HG03575 (cell line): ENCODE results near the gene SHLD2.
"Not testable (repeated sequence)": the region's sequence is repeated elsewhere in the genome, so short reads cannot be mapped to it uniquely, and the experiment has no call there.

ENCODE experiments used
- ATAC-seq: cut with Tn5 transposase; IDR thresholded peaks from one replicate; pipeline ENCODE4 v1.9.1; 2021; ENCODE audit not compliant: unreplicated experiment, insufficient number of reproducible peaks, low FRiP score; ENCODE audit errors: extremely low read depth

SHLD2 gene

DNA sequence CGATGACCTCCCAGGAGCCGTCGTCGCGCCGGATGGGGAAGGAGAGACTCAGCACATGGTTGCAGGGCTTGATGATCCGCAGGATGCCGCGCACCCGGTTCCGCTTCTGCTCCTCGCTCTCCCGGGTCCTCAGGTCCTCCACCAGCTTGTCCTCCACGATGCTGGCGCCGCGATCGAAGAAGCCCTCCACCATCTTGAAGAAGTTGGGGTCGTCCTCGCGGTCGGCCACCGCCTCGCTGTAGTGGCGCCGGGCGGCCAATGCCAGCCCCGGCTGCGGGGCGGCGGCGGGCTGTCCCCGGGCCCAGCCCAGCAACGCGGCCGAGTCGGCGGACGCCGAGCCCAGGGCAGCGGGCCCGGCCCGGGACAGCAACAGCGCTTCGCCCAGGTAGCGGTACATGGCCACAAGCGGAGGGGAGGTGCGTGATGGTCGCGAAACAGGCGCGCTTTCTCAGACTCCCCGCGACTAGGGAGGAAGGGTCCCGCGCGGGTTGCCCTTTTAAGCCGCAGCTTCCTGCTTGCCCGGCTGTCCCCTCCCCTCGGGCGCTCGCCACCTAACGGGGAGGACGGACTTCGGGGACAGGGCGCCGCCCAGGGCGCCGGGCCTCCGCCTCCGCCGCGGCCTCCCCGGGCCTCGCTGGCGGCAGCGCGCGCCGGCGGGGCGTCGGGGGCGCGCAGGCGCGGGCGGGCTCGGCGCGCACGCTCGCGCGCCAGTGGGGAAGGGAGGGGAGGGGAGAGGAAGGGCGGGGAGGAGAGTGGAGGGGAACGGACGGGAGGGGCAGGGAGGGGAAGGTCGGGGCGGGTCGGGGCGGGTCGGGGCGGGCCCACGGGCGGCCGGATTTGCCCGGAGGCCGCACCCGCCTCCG, at the start of gene SHLD2, which contains the start of gene GLUD1:
SHLD2 (plus strand) TSS at position 834 of the 863 bp plus-strand sequence. CDS start 56,149 bp downstream, outside the sequence.
GLUD1 (minus strand) TSS at position 471 of the 863 bp plus-strand sequence; CDS start at position 397, 74 bp downstream.
- ATAC-seq: no peak

- ATAC-seq: no peak
Measured at GRCh38 chr10:87045434-87045938, 49.5 kb upstream of the SHLD2 start.

DNA sequence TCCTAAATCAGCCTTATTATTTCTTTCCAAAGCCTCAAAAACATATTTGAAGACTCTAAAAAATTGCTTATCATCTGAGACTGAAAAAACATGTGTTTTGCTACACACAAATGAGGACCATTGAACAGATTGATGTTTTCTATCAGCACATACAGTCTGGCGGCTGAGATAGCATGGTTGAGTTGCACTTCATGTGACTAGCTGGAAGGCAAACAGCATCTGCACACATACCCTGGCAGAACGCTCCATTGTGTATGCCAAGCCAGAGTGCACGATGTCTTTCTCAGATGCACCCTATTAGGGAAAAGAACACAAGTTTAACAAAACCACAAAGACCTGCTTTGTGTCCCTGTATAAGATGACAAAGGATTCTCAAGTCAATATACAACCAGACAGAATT, 41.9 kb upstream of the SHLD2 start:
- ATAC-seq: no peak

DNA sequence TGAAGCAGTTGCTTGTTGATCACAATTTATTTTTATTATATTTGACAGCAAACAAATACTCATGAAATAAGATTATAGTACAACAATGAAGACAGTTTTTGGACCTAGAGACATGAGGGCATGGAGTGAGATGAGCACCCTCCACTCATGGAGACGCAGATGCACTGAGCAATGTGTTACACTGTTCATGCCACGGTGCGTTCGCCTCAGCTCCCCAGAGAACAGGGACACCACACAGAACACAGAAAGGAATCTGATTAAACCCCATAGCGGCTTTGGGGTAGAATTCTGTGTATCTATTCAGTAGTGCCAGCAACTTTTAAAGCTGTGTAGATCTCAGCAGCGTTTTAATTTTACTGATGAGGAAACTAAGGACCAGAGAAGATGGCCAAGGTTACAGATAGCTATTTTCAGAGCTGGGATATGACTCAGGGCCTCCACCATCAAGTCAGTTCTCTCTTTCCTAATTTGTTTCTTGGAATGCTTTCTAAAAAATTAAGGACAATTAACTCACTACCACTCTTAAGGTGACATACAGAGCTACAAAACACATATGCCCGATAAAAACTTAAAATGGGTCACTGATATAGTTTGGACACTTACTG, 41.3 kb upstream of the SHLD2 start:
- ATAC-seq: no peak

DNA sequence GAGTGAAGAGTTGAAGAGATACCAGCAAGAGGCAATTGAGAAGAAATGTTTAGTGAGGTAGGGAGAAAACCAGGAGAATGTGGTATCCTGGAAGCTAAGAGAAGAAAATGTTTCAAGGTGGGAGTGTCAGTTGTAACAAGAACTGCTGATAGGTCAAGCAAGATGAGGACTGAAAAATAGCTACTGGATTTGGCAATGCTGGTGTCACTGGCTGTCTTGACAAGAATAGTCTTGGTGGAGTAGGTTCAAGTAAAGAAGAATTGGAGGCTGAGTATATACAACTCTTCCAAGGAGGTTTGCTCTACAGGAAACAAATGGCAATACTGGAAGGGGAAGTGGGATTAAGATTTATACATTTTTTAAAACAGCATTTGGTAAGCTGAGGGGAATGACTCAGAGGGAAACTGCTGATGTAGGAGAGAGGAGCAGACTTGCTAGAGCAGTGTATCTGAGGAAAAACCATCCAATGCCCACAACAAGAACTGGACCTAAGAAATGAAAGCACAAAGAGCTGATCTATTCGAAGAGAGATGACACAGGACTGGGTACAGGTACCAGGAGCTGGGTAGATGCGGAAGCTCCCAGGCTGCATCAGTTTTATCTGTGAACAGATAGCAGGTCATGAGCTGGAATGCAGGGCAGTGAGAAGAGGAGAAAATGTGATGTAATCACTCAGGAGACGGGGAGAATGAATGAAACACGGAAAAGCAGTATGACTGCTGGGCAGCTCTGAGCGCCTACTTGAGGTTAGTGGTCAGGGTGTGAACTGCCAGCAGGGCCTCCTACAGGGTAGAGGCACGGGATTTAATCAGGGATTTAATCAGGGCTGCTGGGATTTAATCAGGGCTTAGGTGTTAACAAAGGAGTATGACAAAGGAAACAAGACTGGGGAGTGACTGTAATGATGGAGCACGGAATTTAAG, 40.4 kb upstream of the SHLD2 start:
- no peak for ATAC-seq

- no peak for ATAC-seq
Measured at GRCh38 chr10:87058171-87058570, 36.8 kb upstream of the SHLD2 start.

DNA sequence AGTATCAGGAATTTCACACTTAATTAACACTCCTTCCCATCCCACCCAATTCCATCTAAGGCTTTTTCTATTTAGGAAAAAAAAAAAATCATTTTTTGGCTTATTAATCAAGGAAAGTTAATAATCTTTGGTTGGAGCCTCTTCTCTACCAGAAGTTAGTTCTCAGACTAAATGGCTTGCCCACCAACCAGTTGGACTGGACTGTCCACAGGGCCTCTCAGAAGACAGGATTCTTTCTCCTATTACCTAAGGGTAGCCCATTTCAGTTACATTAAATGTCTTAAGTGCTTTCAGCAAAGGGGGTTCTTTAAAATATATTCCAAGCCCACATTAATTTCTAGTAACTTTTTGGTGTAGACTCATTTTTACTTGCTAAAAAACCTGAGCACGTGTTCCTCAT, 35.6 kb upstream of the SHLD2 start:
- ATAC-seq: no peak

DNA sequence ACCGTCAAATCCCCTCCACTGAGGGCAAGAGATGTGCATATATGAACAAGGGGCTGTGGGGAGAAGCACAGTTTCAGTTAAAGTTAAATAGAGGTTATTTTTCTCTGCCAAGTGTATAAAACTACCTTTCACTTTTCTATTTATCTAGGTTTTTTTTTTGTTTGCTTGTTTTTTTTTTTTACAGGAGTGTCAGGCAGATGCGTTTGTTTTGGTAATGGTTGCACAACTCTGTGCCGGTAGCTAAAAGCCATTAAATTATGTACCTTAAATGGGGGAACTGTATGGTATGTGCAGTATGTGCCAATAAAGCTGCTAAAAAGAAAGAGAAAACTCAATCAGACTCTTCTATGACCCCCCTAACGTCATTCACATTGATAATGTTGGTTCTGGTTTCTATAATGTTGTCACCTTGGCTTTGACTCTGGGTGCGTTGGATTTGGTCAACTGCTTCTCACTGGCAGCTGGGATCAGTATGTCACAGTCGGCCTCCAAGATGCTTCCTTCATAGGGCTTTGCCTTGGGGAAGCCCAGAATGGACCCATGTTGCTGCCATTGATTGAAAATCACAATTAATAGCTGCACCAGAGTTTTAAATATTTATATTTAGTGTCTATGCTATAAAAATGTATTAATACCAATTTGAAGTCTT, 34.6 kb upstream of the SHLD2 start:
- no peak for ATAC-seq

GRCh38 chr10:87064651-87065050, 30.4 kb upstream of the SHLD2 start:
- ATAC-seq: no peak

GRCh38 chr10:87066178-87066577, 28.8 kb upstream of the SHLD2 start:
- no peak for ATAC-seq

- ATAC-seq: no peak
Measured at GRCh38 chr10:87066865-87067264, 28.1 kb upstream of the SHLD2 start.

DNA sequence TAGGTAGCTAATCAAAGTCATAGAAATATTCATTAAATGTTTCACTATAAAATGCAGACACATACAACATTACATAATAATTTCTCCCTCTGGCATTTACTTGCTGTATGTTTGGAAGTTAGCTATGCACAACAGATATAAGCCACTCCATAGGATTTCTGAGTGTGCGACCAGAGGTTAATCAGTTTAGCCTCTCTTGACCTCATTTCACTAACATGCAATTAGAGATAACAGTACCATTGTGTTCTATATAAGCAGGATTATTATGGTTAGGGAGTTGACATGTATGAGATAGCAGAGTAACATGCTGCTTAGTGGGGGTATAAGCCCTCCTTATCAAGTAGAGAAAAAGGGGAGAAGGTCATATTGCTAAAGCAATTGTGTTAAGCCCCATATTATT, 26.7 kb upstream of the SHLD2 start:
- no peak for ATAC-seq

DNA sequence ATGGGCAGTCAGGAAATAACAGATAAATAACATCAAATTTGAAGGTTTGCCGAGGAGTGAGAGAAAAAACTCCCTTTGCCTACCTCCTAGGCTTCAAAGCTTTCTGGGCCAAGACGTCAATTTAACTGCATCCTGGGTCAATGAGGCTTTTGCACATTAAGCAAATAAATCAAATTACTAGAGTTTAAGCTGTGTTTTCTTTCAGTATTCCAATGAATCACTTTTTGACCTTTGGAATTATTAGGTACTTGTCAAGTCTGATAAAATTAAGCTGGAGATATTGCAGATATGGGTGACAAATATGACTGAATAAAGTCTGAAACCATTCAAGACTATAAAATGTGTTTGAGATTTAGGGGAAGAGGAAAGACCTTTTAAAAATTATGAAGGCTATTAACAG, 22.6 kb upstream of the SHLD2 start:
- ATAC-seq: no peak

DNA sequence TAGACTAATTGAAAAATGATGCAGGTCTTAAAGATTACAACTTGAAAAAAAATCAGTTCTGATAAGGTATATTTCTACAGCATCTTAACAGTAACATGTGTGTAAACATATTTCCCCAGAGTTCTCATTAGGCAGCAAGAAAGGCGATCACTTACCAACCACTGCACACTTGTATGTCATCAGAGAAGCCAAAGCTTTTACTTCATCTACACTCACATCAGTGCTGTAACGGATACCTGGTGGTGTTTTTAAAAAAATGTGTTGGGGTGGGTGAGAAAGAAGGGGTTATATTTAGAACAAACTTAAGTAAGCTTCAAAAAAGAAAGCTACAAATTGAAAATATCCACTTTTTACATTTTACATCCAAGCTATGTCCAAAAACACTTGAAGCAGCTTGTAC, 18.6 kb upstream of the SHLD2 start:
- ATAC-seq: not testable (repeated sequence)

DNA sequence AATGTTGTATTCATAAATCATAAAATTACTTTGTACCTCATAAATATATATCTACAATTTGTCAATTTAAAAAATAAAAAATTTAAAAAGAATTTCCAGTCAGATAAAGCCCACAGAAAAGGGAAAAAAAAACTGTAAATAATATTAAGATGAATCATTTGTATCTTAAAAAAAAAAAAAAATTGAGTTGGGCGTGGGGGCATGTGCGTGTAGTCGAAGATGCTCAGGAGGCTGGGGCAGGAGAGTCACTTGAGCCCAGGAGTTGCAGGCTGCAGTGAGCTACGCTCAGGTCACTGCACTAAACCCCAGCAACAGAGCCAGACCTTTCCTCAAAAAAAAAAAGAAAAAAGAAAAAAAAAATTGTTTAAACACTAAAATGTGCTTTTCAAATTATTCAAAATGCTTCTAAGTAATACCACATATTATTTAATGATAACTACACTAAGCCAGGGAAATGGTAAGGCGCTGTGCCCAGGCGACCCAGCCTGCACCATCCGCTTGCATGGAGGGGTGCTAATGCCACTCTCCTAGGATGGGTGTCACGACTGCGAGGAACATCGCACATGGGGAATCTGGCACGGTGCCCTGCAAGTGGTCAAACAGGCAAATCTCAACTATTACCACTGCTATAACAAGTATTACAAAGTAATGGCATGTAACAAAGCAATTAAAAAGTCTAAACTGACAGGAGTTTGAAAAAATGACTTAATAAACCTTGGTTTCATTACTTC, 15.7 kb upstream of the SHLD2 start:
- no peak for ATAC-seq

DNA sequence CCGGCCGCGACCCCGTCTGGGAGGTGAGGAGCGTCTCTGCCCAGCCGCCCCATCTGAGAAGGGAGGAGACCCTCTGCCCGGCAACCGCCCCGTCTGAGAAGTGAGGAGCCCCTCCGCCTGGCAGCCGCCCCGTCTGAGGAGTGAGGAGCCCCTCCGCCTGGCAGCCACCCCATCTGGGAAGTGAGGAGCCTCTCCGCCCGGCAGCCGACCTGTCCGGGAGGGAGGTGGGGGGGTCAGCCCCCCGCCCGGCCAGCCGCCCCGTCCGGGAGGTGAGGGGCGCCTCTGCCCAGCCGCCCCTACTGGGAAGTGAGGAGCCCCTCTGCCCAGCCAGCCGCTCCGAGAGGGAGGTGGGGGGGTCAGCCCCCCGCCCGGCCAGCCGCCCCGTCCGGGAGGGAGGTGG, 14.4 kb upstream of the SHLD2 start:
- ATAC-seq: not testable (repeated sequence)

- ATAC-seq: not testable (repeated sequence)
Measured at GRCh38 chr10:87081574-87081973, 13.4 kb upstream of the SHLD2 start.

GRCh38 chr10:87082219-87082618, 12.8 kb upstream of the SHLD2 start:
- not testable (repeated sequence) for ATAC-seq
